Measurements from ENCODE around the gene GDNF.

Gene GDNF

DNA sequence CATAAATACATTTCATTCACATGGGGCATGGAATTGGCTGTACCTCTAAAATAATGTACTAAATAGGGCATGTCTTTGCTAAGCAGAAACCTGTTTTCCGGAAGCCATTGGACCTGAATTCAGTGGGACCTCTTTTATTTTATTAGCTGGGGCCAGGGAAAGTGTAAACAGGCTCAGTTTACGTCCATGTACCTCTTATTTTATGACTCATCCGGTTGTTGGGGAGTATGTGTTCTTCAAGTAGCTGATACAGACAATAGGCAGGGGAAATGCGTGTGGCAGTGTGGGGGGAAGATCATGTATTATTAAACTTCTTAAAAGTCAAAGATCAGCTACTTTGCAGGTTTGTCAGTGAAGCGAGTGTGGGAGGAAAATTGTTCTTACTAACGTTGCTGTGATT is 1.4 kb upstream of the GDNF start:
- ChIA-PET CTCF (interaction anchor here (1.3 to 1.7 kb wide), 3 partner anchors 11 to 352 kb away, joined by 3 to 14 read pairs (median 3); no protein-coding TSS in a partner anchor), POLR2A (no interaction called here)
- TF ChIP-seq, protein P1, sequence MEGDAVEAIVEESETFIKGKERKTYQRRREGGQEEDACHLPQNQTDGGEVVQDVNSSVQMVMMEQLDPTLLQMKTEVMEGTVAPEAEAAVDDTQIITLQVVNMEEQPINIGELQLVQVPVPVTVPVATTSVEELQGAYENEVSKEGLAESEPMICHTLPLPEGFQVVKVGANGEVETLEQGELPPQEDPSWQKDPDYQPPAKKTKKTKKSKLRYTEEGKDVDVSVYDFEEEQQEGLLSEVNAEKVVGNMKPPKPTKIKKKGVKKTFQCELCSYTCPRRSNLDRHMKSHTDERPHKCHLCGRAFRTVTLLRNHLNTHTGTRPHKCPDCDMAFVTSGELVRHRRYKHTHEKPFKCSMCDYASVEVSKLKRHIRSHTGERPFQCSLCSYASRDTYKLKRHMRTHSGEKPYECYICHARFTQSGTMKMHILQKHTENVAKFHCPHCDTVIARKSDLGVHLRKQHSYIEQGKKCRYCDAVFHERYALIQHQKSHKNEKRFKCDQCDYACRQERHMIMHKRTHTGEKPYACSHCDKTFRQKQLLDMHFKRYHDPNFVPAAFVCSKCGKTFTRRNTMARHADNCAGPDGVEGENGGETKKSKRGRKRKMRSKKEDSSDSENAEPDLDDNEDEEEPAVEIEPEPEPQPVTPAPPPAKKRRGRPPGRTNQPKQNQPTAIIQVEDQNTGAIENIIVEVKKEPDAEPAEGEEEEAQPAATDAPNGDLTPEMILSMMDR (IDR thresholded peaks at IDR 0.05; ENCODE audit: control extremely low read depth, extremely low read depth, low read depth, missing control alignments) = no peak
- no peak for DNase-seq (ENCODE audit: extremely low spot score)

DNA sequence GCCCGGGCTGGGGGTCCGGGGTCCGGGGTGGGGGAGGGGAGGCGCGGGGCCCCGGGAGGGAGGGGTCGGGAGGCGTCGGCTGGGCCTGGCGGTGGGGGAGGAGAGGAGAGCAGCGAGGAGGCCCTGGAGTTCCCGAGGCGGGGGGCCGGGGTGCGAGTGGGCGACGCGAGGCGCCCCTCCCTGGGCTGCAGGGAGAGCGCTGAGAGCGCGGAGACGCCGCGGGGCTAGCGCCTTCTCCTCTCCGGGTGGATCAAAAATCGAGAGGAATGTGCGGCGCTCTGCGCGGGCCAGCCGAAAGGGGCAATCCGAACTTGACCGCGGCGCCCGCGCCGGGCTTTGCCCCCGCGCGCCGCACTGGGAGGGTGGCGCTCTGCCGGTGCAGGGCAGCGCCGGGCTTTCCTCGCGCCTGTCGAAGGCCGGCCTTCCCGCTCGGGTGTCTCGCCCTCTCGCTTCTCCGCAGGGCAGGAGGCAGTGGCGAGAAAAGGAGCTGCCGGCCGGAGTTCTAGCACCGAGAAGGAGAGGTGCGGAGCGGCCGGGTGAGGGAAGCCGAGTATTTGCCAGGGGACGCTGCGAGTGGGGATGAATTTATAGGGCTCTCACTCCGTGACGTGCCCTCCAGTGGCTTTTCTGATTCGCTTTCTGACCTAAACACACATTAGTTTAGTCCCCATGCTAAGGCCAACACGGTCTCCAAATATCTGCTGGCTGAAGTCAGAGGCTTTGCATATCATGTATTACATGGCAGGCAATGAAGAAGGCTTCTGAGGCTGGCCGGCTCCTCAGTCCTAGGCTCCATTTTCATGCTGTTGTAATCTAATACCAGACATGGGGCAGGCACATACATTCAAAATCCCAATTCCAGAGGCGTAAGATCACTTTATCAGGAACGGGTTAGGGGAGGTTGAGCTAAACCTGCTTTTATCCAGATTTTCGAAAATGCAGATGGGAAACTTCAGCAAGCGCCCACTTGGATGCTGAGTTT is 503 bp upstream of the GDNF start:
- DNase-seq (ENCODE audit: extremely low spot score) = peak; percentile 29
- POLR2A ChIA-PET = no interaction called here
- TF ChIP-seq, protein P1 (IDR thresholded peaks at IDR 0.05; ENCODE audit: control extremely low read depth, extremely low read depth, low read depth, missing control alignments) = no peak
- CTCF ChIA-PET = interaction anchor here (1.5 to 2.0 kb wide), 3 partner anchors 10 to 353 kb away, joined by 3 to 17 read pairs (median 14); no protein-coding TSS in a partner anchor

DNA sequence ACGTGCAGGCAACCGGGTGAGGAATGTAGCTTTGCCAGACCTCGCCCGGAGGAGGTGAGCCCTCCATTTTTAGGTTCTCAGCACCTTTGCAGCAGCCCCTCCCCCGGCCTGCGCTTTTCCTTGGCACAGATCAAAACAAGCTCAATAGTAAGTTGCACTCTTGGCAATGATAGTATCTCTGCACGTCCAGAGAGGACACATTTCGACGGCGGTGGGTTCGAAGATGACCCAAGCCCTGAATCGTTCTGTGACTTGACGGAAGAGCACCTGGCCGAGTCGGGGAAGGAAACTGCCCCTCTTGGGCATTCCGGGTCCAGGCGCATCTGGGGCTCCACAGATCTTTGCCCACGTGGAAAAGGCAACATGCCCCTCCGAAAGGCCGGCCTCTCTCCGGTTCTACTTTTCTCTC is 904 bp downstream of the GDNF start:
- DNase-seq (ENCODE audit: extremely low spot score) = peak; percentile 25
- TF ChIP-seq, protein P1 (IDR thresholded peaks at IDR 0.05; ENCODE audit: control extremely low read depth, extremely low read depth, low read depth, missing control alignments) = no peak
- CTCF ChIA-PET = interaction anchor here (1.1 to 2.0 kb wide), 4 partner anchors 10 to 353 kb away, joined by 3 to 17 read pairs (median 4); no protein-coding TSS in a partner anchor
- POLR2A ChIA-PET = no interaction called here

DNA sequence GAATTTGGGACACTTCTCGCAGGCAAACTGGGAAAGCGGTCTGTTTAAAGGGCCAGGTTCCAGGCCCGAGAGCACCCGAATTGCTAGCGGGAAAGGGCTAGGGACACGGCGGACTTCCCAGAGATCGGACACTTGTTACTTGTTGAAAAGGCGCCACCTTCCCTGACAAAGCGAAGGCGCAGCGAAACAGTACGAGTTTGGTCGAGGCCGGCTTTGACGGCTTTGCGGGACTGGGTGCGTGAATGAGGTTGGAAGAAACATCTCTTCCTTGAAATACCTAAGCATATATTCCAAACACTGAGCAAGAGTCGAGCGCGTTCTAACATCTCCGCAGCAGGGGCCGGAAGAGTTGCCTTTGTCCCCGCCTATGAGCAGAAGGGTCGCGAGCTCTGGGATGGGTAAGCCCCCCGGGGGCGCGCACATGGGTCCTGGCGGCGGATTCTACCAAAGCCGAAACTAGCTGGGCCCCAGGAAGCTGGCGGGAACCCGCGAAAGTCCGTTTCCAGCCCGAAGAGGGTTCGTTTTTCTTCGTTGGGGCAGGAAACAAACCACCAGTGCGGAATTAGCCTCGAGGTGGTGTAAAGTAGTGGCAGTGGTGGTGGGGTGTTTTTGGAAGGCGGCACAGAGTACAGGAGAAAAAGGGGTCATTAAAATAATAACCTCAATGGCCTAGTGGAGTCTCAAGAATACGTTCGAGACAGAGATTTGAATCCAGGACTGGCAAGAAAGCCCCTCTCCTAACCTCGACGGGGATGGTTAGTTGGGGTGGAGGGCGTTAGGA is 1.5 kb downstream of the GDNF start:
- POLR2A ChIA-PET = no interaction called here
- CTCF ChIA-PET = interaction anchor here (1.1 to 2.0 kb wide), 3 partner anchors 9 to 354 kb away, joined by 3 to 17 read pairs (median 6); no protein-coding TSS in a partner anchor
- TF ChIP-seq, protein P1 (IDR thresholded peaks at IDR 0.05; ENCODE audit: control extremely low read depth, extremely low read depth, low read depth, missing control alignments) = no peak
- DNase-seq (ENCODE audit: extremely low spot score) = peak; percentile 26

DNA sequence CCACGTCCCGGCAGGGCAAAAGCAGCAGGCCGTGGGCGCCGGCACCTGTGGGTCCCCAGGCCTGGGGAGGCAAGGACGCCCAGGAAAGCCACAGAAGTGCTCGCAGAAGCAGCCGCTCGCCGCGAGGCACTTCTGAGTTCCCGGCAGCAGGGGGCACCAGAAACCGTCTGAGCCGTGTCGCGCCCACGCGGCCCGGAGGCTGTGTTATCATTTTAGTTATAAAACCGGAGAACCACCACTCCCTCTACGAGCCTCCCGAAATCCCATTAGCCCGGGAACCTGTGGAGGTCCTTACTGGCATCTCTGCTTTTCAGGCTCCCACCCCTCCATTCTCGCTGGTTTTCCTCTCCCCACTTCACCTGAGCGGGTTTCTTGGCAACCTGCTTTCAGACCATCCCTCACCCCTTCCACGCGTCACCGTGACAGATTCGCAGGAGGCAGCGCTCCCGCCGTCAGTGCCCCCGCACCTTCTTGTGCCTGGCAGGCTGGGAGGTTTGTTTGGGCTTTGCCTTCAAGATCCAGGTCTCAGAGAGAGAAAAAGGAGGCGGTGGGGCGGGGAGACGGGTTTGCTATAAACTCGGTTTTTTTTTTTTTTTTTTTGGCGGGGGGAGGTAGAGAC is 2.3 kb downstream of the GDNF start:
- TF ChIP-seq, protein P1 (IDR thresholded peaks at IDR 0.05; ENCODE audit: control extremely low read depth, extremely low read depth, low read depth, missing control alignments) = peak; percentile 86
- CTCF ChIA-PET = interaction anchor here (0.7 to 3.3 kb wide), 22 partner anchors 11 to 362 kb away, joined by 3 to 70 read pairs (median 4); no protein-coding TSS in a partner anchor
- POLR2A ChIA-PET = no interaction called here
- peak; percentile 87 for DNase-seq (ENCODE audit: extremely low spot score)

Data from GM10248 (cell line).